Esophagus muscularis mucosa (tissue), 4 donors: ENCODE results near the gene PDCL2. TPM values are rescaled to one million over a fixed set of nuclear protein-coding genes. Genes with fewer than 3 reads are reported as not detected.
"Not testable (repeated sequence)": the region's sequence is repeated elsewhere in the genome, so short reads cannot be mapped to it uniquely, and the experiment has no call there.

ENCODE experiments used
- DNase-seq: peaks from one replicate; pipeline ENCODE4 v3.0.0-alpha.2; 2017; ENCODE audit errors: extremely low spot score
- H3K27ac ChIP-seq, 4 donors: fragments of 200-600 bp; sonication (generic); replicated peaks in 1 of 4; 1 replicate in 3 of 4; 2 replicates in 1 of 4; pipeline ENCODE4 v1.5.1; 2016 to 2019; ENCODE audit warnings: mild to moderate bottlenecking in 1 of 4
- H3K27me3 ChIP-seq, 4 donors: fragments of 200-600 bp; sonication (generic); one replicate each; pipeline versions ENCODE4 v1.5.1 to v1.6.0; 2016 to 2019
- H3K36me3 ChIP-seq, 4 donors: fragments of 200-600 bp; sonication (generic); one replicate each; pipeline ENCODE4 v1.5.1; 2016 to 2019
- H3K4me1 ChIP-seq, 4 donors: fragments of 200-600 bp; sonication (generic); one replicate each; pipeline ENCODE4 v1.5.1; 2016 to 2019
- H3K4me3 ChIP-seq, 4 donors: fragments of 200-600 bp; sonication (generic); 1 replicate in 2 of 4; 2 replicates in 2 of 4; pipeline ENCODE4 v1.5.1; 2016 to 2019; ENCODE audit warnings: mild to moderate bottlenecking in 4 of 4, moderate library complexity in 1 of 4
- H3K9me3 ChIP-seq, 4 donors: fragments of 200-600 bp; sonication (generic); 1 replicate in 3 of 4; 2 replicates in 1 of 4; pipeline ENCODE4 v1.5.1; 2016 to 2019
- EP300 ChIP-seq: sonication (generic); formaldehyde crosslinking; IDR thresholded peaks from one replicate; pipeline ENCODE4 v1.6.1; 2017; ENCODE audit warnings: antibody characterized with exemption
- POLR2A ChIP-seq: fragments of 450-650 bp; IDR thresholded peaks from one replicate; pipeline ENCODE4 v1.6.1; 2017; ENCODE audit warnings: antibody characterized with exemption, moderate library complexity, mild to moderate bottlenecking, low read depth
- POLR2AphosphoS5 ChIP-seq, 2 donors: sonication (generic); formaldehyde crosslinking; IDR thresholded peaks; one replicate each; pipeline ENCODE4 v1.6.1; 2017; ENCODE audit warnings: antibody characterized with exemption in 2 of 2
- WGBS: methylation state at CpG from one replicate; pipeline ENCODE4 v1.1.5; 2018; 5-methylcytosine and 5-hydroxymethylcytosine counted together
- intact Hi-C: fragments of 100-400 bp; cut with DNase I; formaldehyde crosslinking; loops from one replicate; pipeline ENCODE4 v1.15.1; 2023
- total RNA-seq, 4 donors: library from RNA; depleted of rRNA; stranded (reverse); fragments of >200 nt; gene quantifications; one replicate each; pipeline versions ENCODE4 v1.1.0 to v1.2.1, GENCODE V29; 2016
- TF ChIP-seq, protein P1 (sequence below), 3 experiments: fragments of 200-600 bp in 2 of 3; fragments of 450-650 bp in 1 of 3; sonication (generic) in 2 of 3; IDR thresholded peaks; one replicate each; pipeline ENCODE4 v1.5.1; 2017 to 2019; ENCODE audit warnings: antibody characterized with exemption in 3 of 3, mild to moderate bottlenecking in 2 of 3, moderate library complexity in 1 of 3

The PDCL2 gene
- total RNA-seq, 4 donors from 2014 or later, result not detected

GRCh38 chr4:55560096-55560495 lies 31.9 kb downstream of the PDCL2 start:
- Histone ChIP-seq H3K9me3 (no peaks in the 10 kb centered on the region), H3K4me1 (no peaks in the 10 kb centered on the region), H3K36me3 (no peaks in the 10 kb centered on the region), H3K27ac (no peak overlapping the region), H3K27me3 (no peaks in the 10 kb centered on the region), H3K4me3 (no peak overlapping the region)
- 78% methylated on average over 3 of the region's 3 CpGs for WGBS
- intact Hi-C loops, result no loop called here
- TF ChIP-seq POLR2AphosphoS5 (IDR thresholded peaks at IDR 0.05), result no peak
- TF ChIP-seq, protein P1, sequence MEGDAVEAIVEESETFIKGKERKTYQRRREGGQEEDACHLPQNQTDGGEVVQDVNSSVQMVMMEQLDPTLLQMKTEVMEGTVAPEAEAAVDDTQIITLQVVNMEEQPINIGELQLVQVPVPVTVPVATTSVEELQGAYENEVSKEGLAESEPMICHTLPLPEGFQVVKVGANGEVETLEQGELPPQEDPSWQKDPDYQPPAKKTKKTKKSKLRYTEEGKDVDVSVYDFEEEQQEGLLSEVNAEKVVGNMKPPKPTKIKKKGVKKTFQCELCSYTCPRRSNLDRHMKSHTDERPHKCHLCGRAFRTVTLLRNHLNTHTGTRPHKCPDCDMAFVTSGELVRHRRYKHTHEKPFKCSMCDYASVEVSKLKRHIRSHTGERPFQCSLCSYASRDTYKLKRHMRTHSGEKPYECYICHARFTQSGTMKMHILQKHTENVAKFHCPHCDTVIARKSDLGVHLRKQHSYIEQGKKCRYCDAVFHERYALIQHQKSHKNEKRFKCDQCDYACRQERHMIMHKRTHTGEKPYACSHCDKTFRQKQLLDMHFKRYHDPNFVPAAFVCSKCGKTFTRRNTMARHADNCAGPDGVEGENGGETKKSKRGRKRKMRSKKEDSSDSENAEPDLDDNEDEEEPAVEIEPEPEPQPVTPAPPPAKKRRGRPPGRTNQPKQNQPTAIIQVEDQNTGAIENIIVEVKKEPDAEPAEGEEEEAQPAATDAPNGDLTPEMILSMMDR (IDR thresholded peaks at IDR 0.05), result no peak
- TF ChIP-seq EP300, result no peak
- DNase-seq, result no peak

GRCh38 chr4:55554453-55555030 lies 37.5 kb downstream of the PDCL2 start:
- H3K27me3 ChIP-seq, result no peaks in the 10 kb centered on the region
- intact Hi-C loops, result loop anchor here (10.0 kb wide), 1 partner anchor 560 kb away; no protein-coding TSS in a partner anchor
- DNase-seq, result no peak
- H3K4me1 ChIP-seq, result peaks cover 0 to 15% (median 5%) of the 10 kb centered on the region in 4 donors
- no peak overlapping the region for H3K27ac ChIP-seq
- 32% methylated on average over 2 of the region's 2 CpGs for WGBS
- TF ChIP-seq POLR2A, result no peak
- no peak for TF ChIP-seq POLR2AphosphoS5 (IDR thresholded peaks at IDR 0.05)
- TF ChIP-seq EP300, result no peak
- TF ChIP-seq, protein P1 (IDR thresholded peaks at IDR 0.05), result peak; percentile 41 to 53 (median 42)
- H3K9me3 ChIP-seq, result no peaks in the 10 kb centered on the region
- H3K36me3 ChIP-seq, result no peaks in the 10 kb centered on the region
- H3K4me3 ChIP-seq, result no peak overlapping the region

DNA sequence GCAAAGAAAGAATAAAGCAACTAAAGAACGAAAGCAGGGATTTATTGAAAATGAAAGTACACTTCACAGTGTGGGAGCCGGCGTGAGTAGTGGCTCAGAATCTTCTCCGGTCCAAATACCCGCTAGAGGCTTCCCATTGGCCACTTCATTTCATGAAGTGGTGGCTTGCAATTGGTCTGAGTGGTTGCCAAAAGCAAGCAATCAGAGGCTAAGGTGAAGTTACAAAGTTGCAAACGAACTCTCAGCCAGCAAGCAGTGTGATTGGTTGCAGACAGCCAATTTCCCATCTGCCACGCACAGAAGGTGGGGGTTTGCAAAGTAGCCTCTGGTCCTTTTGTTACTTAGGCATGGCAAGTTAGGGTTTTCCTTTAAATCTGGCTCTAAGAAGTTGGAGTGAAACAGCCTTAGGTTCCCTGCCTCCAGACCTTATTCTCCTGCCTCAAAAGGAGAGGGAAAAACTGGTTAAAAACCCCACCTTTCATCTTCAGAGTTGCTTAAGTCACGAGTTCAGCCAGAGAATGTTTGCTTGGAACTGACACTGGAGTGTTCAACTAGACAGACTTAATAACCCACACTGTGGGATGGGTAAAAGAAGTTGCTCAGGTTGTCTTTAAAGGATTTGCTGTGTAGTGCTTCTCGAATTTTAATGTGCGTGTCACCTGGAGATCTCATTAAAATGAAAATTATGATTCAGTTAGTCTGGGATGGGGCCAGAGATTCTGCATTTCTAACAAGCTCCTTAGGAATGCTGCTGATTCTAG lies 38.4 kb downstream of the PDCL2 start:
- Histone ChIP-seq H3K36me3 (no peaks in the 10 kb centered on the region), H3K9me3 (no peaks in the 10 kb centered on the region), H3K27ac (peak overlapping the region; percentile 34 to 70 (median 46)), H3K4me3 (peak overlapping the region; percentile 36 to 44 (median 40)), H3K27me3 (no peaks in the 10 kb centered on the region), H3K4me1 (peaks cover 0 to 15% (median 5%) of the 10 kb centered on the region in 4 donors)
- no peak for TF ChIP-seq POLR2A
- no peak for TF ChIP-seq EP300
- TF ChIP-seq, protein P1 (IDR thresholded peaks at IDR 0.05), result no peak
- peak in 1 of 2 donors; percentile 30 for TF ChIP-seq POLR2AphosphoS5 (IDR thresholded peaks at IDR 0.05)
- no peak for DNase-seq
- WGBS, result 59% methylated on average over 10 of the region's 10 CpGs
- intact Hi-C loops, result loop anchor here (10.0 kb wide), 1 partner anchor 559 kb away; no protein-coding TSS in a partner anchor

GRCh38 chr4:55551964-55552363 lies 40.1 kb downstream of the PDCL2 start:
- DNase-seq, H3K36me3 ChIP-seq, H3K27me3 ChIP-seq, H3K9me3 ChIP-seq, H3K4me3 ChIP-seq, H3K27ac ChIP-seq: not testable (repeated sequence)
- intact Hi-C loops, result loop anchor here (10.0 kb wide), 1 partner anchor 557 kb away; no protein-coding TSS in a partner anchor
- H3K4me1 ChIP-seq, result peaks cover 6 to 24% (median 14%) of the 10 kb centered on the region in 4 donors
- 89% methylated on average over 6 of the region's 6 CpGs for WGBS

- peaks cover 6 to 29% (median 19%) of the 10 kb centered on the region in 4 donors for H3K4me1 ChIP-seq
- H3K27ac ChIP-seq, result no peak overlapping the region
- H3K9me3 ChIP-seq, result no peaks in the 10 kb centered on the region
- no peaks in the 10 kb centered on the region for H3K27me3 ChIP-seq
- WGBS, result 80% methylated on average over 2 of the region's 2 CpGs
- TF ChIP-seq POLR2AphosphoS5 (IDR thresholded peaks at IDR 0.05) (no peak), POLR2A (no peak), EP300 (no peak)
- TF ChIP-seq, protein P1 (IDR thresholded peaks at IDR 0.05), result no peak
- H3K4me3 ChIP-seq, result no peak overlapping the region
- H3K36me3 ChIP-seq, result no peaks in the 10 kb centered on the region
- intact Hi-C loops, result loop anchor here (5.0 to 10.0 kb wide), 5 partner anchors 108 to 555 kb away; partner anchors contain the start of genes EXOC1, SRD5A3 and TMEM165
- no peak for DNase-seq
Observed at GRCh38 chr4:55549888-55550287, 42.2 kb downstream of the PDCL2 start.
